Stimulated activated CD4-positive, alpha-beta T cell treated with anti-CD3 and anti-CD28 coated beads, TNF-alpha, amount 100 ng/mL, for 1 hour (primary cell): ENCODE measurements around the gene ADAM17.
"Not testable (repeated sequence)": the region's sequence is repeated elsewhere in the genome, so short reads cannot be mapped to it uniquely, and the experiment has no call there.

Experiments used
- DNase-seq, 3 donors: peaks; one replicate each; pipeline ENCODE4 v3.0.0-alpha.2; 2020; ENCODE audit warnings: low read depth in 3 of 3, low spot score in 1 of 3

Gene ADAM17

DNA sequence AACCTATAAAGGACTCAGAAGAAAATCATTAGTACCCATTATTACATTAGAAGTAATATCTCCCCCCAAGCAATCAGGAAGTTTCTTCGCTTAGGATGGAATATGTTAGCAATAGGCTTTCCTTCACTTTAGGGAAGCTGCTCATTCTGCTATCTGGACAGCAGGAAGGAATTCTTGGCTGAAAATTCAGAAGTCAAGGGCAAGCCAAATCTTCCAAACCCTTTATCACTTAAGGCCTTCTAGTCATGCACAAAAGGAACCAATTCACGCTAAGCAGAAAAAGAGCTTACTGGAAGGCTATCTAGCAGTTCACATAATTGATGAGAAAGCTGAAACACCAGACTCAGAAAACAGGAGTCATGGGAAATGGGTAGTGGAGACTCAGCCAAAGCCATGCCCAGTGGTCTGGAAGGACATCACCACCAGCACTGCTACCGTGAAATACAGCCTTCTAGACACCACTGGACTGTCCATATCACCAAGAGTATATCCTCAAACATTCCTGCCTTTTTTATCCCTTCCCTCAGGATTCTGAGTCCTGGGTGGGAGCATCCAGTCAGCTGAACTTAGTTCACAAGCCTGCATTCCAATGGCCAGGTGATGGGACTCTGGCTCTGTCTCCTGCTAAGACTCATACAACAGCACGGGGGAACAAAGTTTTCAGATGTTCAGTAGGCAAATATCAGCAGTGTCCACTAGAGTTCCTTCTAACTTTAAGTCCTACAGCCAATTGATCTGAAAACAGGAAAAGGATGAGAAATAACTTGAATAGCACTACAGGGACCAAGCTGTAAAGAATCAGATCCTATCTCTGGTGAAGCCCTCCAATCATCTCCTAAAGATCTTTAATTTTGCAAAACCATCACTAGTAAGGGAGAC, 14.8 kb upstream of the ADAM17 start:
- DNase-seq: no peak

DNA sequence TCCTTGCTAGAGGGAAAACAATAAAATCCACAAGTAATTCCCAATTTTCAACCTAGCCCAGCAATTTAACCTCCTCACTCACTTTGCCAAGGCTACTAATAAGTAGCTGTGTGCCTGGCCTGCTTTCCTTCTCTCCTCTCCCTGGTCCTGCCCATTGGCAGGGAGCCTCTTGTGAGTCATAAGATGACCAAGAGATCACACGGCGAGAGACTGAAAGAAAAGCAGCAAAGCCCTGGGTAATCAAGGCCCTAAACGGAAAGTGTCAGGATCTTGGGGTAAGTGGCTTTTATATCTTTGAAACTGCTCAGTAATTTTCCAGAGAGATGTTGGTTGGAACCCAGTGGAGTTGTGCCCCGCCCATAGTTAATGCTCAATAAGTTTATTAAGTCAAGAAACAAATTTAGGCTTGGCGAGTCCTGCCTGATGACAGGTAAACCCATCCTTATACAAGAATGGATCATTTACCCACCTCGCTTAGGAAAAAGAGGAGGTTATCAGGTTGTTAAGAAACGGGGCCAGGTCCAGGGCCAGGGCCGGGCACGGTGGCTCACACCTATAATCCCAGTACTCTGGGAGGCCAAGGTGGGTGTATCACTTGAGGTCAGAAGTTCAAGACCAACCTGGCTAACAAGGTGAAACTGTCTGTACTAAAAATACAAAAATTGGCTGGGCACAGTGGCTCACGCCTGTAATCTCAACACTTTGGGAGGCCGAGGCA, 10.0 kb upstream of the ADAM17 start:
- no peak for DNase-seq

DNA sequence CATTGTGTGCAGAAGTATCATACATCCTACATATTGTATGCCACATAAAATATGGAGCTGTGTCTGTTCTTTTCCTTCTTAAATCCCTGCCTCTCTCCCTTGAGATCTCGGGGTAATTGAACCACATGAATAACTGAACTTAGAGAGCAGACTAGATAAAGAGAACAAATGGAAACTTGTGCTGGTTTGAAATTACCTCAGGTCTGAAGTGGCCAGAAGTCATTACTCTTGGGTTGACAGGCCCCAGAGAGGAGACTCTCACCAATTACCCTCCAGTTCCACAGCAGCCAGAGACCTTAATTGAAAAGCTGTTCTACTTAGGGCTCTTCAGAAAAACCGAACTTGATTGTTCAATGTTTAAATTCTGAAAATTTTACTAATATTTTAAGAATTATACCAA, 5.0 kb upstream of the ADAM17 start:
- no peak for DNase-seq

GRCh38 chr2:9558948-9559381, 3.3 kb upstream of the ADAM17 start:
- DNase-seq: no peak

GRCh38 chr2:9556121-9556743, 602 bp upstream of the ADAM17 start:
- no peak for DNase-seq

GRCh38 chr2:9554921-9555296, 721 bp downstream of the ADAM17 start:
- DNase-seq: no peak

- DNase-seq: no peak
Measured at GRCh38 chr2:9552219-9553178, 3.1 kb downstream of the ADAM17 start.

GRCh38 chr2:9550859-9551391, 4.7 kb downstream of the ADAM17 start:
- DNase-seq: not testable (repeated sequence)

DNA sequence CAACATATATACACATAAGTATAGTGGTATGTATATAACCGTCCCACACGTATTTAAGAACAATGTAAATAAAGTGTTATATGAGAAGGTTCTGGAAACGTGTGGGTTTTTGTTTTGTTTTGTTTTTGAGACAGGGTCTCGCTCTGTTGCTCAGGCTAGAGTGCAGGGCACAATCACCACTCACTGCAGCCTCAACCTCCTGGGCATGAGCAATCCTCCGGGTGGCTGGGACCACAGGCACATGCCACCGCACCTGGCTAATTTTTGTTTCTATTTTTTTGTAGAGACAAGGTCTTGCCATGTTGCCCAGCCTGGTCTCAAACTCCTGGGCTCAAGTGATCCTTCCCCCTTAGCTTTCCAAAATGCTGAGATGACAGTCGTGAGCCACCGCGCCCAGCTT, 6.2 kb downstream of the ADAM17 start:
- no peak for DNase-seq

GRCh38 chr2:9548506-9548905, 7.1 kb downstream of the ADAM17 start:
- no peak for DNase-seq

DNA sequence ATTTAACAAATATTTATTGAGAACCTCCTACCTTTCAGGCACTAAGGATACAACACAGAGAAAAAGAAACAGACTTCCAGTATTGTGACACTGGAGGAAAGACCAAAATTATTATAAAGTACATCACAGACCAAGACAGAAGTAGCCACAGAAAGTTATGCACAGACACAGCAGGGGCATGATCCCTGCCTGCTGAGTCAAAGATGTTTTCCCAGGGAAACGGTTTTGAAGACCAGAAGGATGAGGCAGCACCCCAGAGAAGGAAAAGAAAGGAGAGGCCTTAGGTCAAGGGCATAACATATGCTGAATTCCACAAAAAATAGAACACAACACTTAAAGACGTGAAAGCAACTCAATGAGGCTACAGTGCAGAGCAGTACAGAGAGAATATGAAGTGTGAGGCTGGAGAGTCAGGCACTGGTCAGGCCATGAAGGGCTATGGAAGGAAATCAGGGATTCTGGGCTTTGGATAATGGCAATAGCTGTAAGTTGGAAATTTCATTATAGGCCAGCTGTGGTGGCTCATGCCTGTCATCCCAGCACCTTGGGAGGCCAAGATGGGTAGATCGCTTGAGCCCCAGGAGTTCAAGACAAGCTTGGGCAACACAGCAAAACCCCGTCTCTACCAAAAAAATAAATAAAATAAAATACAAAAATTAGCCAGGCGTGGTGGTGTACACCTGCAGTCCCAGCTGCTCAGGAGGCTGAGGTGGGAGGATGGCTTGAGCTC, 8.2 kb downstream of the ADAM17 start:
- no peak for DNase-seq

DNA sequence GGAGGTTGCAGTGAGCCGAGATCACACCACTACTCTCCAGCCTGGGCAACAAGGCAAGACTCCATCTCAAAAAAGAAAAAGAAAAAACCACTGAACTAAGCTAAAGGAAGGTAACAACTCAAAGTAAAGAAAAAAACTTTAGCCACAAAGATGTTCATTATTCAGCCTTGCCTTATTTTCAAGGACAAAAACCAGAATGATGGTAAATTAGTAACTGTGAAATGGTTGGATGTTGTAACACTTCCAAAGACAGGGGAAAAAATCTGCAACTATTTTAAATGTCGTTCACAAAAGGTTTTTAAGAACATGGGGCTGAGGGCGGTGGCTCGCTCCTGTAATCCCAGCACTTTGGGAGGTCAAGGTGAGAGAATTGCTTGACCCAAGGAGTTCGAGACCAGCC, 10.1 kb downstream of the ADAM17 start:
- no peak for DNase-seq

- no peak for DNase-seq
Measured at GRCh38 chr2:9543557-9543956, 12.1 kb downstream of the ADAM17 start.

DNA sequence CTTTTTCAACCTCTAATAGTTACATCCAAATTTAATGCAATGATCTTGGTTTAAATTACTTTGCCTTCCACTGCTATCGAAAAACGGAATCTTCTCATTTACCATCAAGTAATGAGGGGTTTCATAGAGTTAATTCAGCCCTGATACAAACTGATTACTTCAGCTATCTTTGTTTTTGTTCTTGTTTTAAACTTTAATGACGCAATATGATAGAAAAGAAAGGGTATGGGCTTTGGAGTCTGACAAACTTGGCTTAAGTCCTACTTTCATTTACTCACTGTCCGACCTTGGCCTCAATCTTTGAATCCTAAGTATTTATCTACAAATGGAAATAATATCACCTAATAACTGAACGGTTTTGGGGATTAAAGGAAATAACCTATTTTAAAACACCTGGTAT, 16.1 kb downstream of the ADAM17 start:
- DNase-seq: no peak

DNA sequence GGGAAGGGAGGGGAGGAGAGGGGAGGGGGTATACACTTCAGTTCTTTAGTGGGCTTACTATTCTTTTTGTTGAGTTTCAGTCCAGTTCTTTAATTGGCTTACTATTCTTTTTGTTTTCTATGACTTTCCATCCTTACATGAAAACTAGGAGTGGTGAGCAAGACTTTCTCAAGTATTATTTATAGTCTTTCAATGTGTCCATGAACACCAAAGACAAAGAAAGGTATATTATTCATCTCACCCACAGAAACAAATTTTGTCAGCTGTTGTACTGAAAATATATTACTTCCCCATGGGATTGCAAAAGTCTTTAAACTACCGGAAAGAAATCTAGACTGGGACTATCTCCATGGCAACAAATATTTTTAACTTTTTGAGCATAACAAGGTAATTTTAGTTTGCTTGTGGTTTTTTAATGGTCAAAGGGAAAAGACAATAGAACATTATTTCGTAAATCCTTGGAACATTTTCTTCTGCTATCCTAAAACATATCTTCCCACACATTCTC, 17.6 kb downstream of the ADAM17 start:
- DNase-seq: no peak

DNA sequence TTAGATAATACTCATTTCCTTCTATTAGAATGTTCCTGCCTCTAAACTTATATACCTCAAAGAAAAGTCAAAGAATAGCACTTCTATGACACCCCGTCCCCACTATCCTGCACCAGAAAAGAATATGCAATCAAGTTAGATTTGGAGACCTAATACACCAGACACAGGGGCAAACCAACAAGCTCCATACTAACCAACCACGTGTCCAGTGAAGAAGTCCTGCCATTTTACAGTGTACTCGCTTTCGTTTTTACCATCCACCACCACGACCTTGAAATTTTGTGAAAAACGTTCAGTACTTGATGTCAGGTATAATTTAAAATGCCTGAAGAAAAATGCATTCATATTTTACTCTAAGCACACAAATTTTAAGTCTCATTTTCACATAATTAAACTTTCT, 19.1 kb downstream of the ADAM17 start:
- no peak for DNase-seq

- DNase-seq: no peak
Measured at GRCh38 chr2:9535177-9535576, 20.5 kb downstream of the ADAM17 start.

GRCh38 chr2:9533663-9534062, 22.0 kb downstream of the ADAM17 start:
- no peak for DNase-seq

GRCh38 chr2:9532421-9532820, 23.2 kb downstream of the ADAM17 start:
- no peak for DNase-seq
